ENCODE data around the gene CCDC201.

The CCDC201 gene

DNA sequence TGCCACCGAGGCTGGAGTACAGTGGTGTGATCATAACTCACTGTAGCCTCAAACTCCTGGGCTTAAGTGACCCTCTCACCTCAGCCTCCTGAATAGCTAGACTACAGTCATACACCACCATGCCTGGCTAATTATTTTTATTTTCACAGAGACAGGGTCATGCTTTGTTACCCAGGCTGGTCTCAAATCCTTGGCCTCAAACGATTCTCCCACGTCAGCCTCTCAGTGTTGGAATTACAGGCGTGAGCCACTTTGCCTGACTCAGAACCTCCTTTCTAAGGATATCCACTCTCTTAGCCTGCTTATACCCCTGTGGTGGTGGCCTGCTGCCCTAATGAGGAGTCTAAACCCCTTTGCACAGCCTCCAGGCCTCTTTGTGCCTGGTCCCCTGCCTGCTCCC, 11.3 kb upstream of the CCDC201 start:
- H3K4me3 ChIP-seq (ENCODE audit: low read depth, low read length) = no peak overlapping the region
- DNase-seq (ENCODE audit: low read depth) = no peak
- TF ChIP-seq CTCF (IDR thresholded peaks at IDR 0.05; ENCODE audit: insufficient read depth, low read depth, low read length, missing control alignments) = no peak

- no peak overlapping the region for H3K4me3 ChIP-seq (ENCODE audit: low read depth, low read length)
- no peak for DNase-seq (ENCODE audit: low read depth)
- TF ChIP-seq CTCF (IDR thresholded peaks at IDR 0.05; ENCODE audit: insufficient read depth, low read depth, low read length, missing control alignments) = no peak
These were observed 9.6 kb upstream of the CCDC201 start for GRCh38 chr7:45882465-45882810.

- DNase-seq (ENCODE audit: low read depth) = no peak
- no peak for TF ChIP-seq CTCF (IDR thresholded peaks at IDR 0.05; ENCODE audit: insufficient read depth, low read depth, low read length, missing control alignments)
- no peak overlapping the region for H3K4me3 ChIP-seq (ENCODE audit: low read depth, low read length)
These were observed 9.0 kb upstream of the CCDC201 start for GRCh38 chr7:45881759-45882464.

DNA sequence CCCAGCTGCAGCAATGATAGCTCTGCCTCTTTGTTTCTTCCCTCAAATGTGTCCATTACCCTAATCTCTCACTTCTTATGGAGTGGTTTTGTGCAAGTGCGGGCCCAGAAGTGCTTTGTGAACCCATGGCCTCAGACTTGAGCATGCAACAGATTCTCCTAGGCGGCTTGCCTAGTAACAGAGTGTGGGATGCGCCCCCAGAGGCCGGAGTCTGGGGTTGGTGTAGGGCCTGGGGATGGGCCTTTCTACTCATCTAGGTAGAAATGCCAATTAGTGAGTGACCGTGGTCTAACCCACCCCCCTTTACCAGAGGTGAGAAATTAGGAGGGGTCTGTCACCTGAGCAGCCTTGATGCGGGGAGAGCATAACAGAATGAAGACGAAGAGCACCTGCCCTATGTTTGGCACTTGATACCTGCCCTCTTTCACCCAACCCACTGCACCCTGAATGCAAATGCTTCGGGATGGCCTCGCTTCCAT, 8.4 kb upstream of the CCDC201 start:
- no peak for TF ChIP-seq CTCF (IDR thresholded peaks at IDR 0.05; ENCODE audit: insufficient read depth, low read depth, low read length, missing control alignments)
- DNase-seq (ENCODE audit: low read depth) = no peak
- H3K4me3 ChIP-seq (ENCODE audit: low read depth, low read length) = no peak overlapping the region

GRCh38 chr7:45880433-45880860, 7.6 kb upstream of the CCDC201 start:
- DNase-seq (ENCODE audit: low read depth) = no peak
- no peak overlapping the region for H3K4me3 ChIP-seq (ENCODE audit: low read depth, low read length)
- TF ChIP-seq CTCF (IDR thresholded peaks at IDR 0.05; ENCODE audit: insufficient read depth, low read depth, low read length, missing control alignments) = no peak

DNA sequence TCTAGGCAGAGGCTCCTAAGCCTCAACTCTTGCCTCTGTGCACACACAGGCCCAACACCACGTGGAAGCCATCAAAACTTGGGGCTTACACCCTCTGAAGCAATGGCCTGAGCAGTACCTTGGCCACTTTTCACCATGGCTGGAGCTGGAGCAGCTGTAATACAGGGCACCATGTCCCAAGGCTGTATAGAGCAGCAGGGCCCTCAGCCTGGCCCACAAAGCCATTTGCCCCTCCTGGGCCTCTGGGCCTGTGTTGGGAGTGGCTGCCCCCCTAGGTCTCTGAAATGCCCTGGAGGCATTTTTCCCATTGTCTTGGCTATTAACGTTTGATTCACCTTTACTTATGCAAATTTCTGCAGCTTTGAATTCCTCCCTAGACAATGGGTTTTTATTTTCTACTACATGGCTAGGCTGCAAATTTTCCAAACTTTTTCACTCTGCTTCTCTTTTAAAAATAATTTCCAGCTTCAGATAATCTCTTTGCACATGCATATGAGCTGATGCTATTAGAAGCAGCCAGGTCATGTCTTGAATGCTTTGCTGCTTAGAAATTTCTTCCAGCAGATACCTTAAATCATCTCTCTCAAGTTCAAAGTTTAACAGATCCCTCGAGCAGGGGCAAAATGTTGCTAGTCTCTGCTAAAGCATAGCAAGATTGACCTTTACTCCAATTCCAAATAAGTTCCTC, 5.7 kb upstream of the CCDC201 start:
- no peak for DNase-seq (ENCODE audit: low read depth)
- TF ChIP-seq CTCF (IDR thresholded peaks at IDR 0.05; ENCODE audit: insufficient read depth, low read depth, low read length, missing control alignments) = no peak
- H3K4me3 ChIP-seq (ENCODE audit: low read depth, low read length) = no peak overlapping the region
